Lower lobe of right lung (tissue), 2 donors: Measurements from ENCODE around the gene SLC5A2. TPM values are rescaled to one million over a fixed set of nuclear protein-coding genes. Genes with fewer than 3 reads are reported as not detected.

ENCODE experiments used
- ATAC-seq, 2 donors: fragments of 200-7000 bp; cut with Tn5 transposase; one replicate each; pipeline ENCODE4 v1.9.1; 2020 to 2022; ENCODE audit warnings: mild to moderate bottlenecking in 2 of 2, moderate library complexity in 2 of 2
- DNase-seq: peaks from one replicate; pipeline ENCODE4 v3.0.0-alpha.2; 2020
- H3K27ac ChIP-seq: fragments of 200-600 bp; one replicate; pipeline ENCODE4 v1.8.0; 2022
- H3K27me3 ChIP-seq: fragments of 200-600 bp; one replicate; pipeline ENCODE4 v1.8.0; 2022; ENCODE audit warnings: low read depth
- H3K36me3 ChIP-seq: fragments of 200-600 bp; one replicate; pipeline ENCODE4 v1.8.0; 2022; ENCODE audit warnings: mild to moderate bottlenecking
- H3K4me1 ChIP-seq: fragments of 200-600 bp; one replicate; pipeline ENCODE4 v1.8.0; 2022
- H3K4me3 ChIP-seq: fragments of 200-600 bp; one replicate; pipeline ENCODE4 v1.8.0; 2022; ENCODE audit warnings: mild to moderate bottlenecking
- H3K9me3 ChIP-seq: fragments of 200-600 bp; one replicate; pipeline ENCODE4 v1.8.0; 2022
- CTCF ChIP-seq: fragments of 200-600 bp; IDR thresholded peaks from one replicate; pipeline ENCODE4 v1.8.0; 2022; ENCODE audit warnings: antibody characterized with exemption, mild to moderate bottlenecking
- intact Hi-C: fragments of 100-400 bp; cut with DNase I; formaldehyde crosslinking; loops from one replicate; pipeline ENCODE4 v1.11.0; 2022
- total RNA-seq: library from RNA; stranded (reverse); fragmentation: NEBNext Ultra II Directional; extraction: Animal tissue kit (Norgen Biotek cat#: 25700); gene quantifications from one replicate; pipeline ENCODE4 v1.2.1, GENCODE V29; 2021
- donor health status: DM: no; HTN: yes; CAD: no; lungs with severe emphysema.

SLC5A2 gene
- total RNA-seq, 1 donor from 2014 or later: 2.0 TPM

GRCh38 chr16:31486045-31486444 lies 3.1 kb downstream of the SLC5A2 start:
- Histone ChIP-seq H3K9me3 (no peaks in the 10 kb centered on the region), H3K4me3 (peak overlapping the region; percentile 67), H3K27ac (no peak overlapping the region), H3K36me3 (peaks cover 10% of the 10 kb centered on the region), H3K4me1 (peaks cover 27% of the 10 kb centered on the region), H3K27me3 (no peaks in the 10 kb centered on the region)
- no peak for TF ChIP-seq CTCF
- intact Hi-C loops: no loop called here
- no peak for DNase-seq
- ATAC-seq: no peak

- Histone ChIP-seq H3K27ac (peak overlapping the region; percentile 70), H3K27me3 (no peaks in the 10 kb centered on the region), H3K4me3 (peak overlapping the region; percentile 67), H3K36me3 (peaks cover 20% of the 10 kb centered on the region), H3K4me1 (peaks cover 25% of the 10 kb centered on the region), H3K9me3 (no peaks in the 10 kb centered on the region)
- intact Hi-C loops: no loop called here
- ATAC-seq (peak in 1 of 2 donors; percentile 3), DNase-seq (no peak)
- TF ChIP-seq CTCF: no peak
Measured at GRCh38 chr16:31487071-31487719, 4.3 kb downstream of the SLC5A2 start.

GRCh38 chr16:31487720-31488467 lies 5.0 kb downstream of the SLC5A2 start:
- peak overlapping the region; percentile 67 for H3K4me3 ChIP-seq
- H3K27ac ChIP-seq: peak overlapping the region; percentile 70
- no peaks in the 10 kb centered on the region for H3K27me3 ChIP-seq
- H3K36me3 ChIP-seq: peaks cover 27% of the 10 kb centered on the region
- no peak for TF ChIP-seq CTCF
- peak; percentile 88 for DNase-seq
- no peaks in the 10 kb centered on the region for H3K9me3 ChIP-seq
- intact Hi-C loops: no loop called here
- H3K4me1 ChIP-seq: peaks cover 25% of the 10 kb centered on the region
- peak; percentile 88 to 90 for ATAC-seq

- ATAC-seq: no peak
- intact Hi-C loops: no loop called here
- Histone ChIP-seq H3K36me3 (peaks cover 35% of the 10 kb centered on the region), H3K27ac (no peak overlapping the region), H3K4me1 (peaks cover 25% of the 10 kb centered on the region), H3K27me3 (no peaks in the 10 kb centered on the region), H3K4me3 (peak overlapping the region; percentile 67), H3K9me3 (no peaks in the 10 kb centered on the region)
- no peak for TF ChIP-seq CTCF
- no peak for DNase-seq
Measured at GRCh38 chr16:31488468-31489297, 5.8 kb downstream of the SLC5A2 start.

GRCh38 chr16:31489298-31489564 lies 6.3 kb downstream of the SLC5A2 start:
- intact Hi-C loops: no loop called here
- Histone ChIP-seq H3K9me3 (no peaks in the 10 kb centered on the region), H3K4me1 (peaks cover 25% of the 10 kb centered on the region), H3K27me3 (no peaks in the 10 kb centered on the region), H3K36me3 (peaks cover 40% of the 10 kb centered on the region), H3K4me3 (no peak overlapping the region), H3K27ac (no peak overlapping the region)
- TF ChIP-seq CTCF: no peak
- DNase-seq (no peak), ATAC-seq (no peak)
